ENCODE measurements around the gene SLC2A11.
A peak's percentile ranks its signal among the peaks of the same experiment; 100 is the strongest.

SLC2A11 gene

DNA sequence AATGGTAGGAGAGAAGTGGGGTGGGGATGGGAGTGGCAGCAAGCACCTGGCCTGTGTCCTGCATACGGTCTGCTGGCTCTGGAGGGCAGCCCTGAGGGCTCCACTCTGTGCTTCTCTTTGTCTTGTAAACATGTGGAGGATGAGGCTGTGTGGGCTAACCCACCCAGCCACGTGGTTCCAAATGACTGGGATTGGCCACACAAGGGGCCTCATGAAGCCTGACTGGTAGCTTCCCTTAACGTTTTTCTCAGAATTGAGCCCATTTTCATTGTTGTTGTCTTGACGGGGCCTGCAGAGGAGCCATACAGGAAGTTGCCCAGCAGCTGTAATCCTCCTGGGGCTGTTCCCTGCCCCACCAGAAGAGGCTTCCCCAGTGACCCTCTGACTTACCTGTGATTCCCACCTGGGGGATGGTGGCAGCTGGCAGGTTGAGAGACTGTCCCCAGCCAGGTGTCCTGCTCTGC, 36.9 kb upstream of the SLC2A11 start:
- no peak overlapping the region for H3K4me3 ChIP-seq (replicated peaks in 1 of 2; ENCODE audit: low read depth in 2 of 2, low read length in 2 of 2)
- TF ChIP-seq, protein P1, sequence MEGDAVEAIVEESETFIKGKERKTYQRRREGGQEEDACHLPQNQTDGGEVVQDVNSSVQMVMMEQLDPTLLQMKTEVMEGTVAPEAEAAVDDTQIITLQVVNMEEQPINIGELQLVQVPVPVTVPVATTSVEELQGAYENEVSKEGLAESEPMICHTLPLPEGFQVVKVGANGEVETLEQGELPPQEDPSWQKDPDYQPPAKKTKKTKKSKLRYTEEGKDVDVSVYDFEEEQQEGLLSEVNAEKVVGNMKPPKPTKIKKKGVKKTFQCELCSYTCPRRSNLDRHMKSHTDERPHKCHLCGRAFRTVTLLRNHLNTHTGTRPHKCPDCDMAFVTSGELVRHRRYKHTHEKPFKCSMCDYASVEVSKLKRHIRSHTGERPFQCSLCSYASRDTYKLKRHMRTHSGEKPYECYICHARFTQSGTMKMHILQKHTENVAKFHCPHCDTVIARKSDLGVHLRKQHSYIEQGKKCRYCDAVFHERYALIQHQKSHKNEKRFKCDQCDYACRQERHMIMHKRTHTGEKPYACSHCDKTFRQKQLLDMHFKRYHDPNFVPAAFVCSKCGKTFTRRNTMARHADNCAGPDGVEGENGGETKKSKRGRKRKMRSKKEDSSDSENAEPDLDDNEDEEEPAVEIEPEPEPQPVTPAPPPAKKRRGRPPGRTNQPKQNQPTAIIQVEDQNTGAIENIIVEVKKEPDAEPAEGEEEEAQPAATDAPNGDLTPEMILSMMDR (IDR thresholded peaks at IDR 0.05; ENCODE audit: low read depth, low read length), result no peak
- DNase-seq (ENCODE audit: low read depth in 2 of 2), result no peak

DNA sequence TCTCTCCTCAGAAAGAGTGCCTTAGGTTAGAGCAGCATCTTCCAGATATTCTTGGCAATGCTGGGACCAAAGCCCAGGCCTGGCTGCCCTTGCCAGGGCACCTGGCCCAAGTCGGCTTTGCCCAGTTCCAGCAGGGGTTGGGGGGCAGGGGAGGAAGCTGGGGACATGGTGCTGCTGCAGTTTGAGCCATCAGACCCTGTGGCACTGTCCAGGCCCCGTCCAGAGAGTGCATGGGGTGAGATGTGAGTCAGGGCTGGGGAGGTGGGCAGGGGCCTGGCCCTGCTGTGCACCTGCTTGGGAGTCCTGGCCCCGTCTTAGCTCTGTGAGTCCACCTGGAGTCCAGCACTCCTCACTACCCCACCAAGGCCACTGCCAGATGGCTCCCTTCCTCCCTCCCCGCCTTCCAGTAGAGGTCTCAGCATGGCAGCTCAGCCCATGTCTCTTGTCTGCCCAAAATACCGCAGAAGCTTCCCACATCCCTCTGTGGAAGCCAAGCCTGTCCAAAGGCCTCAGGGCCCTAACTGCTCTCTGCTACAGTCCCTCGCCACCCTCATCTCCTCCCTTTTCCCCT, 35.5 kb upstream of the SLC2A11 start:
- TF ChIP-seq, protein P1 (IDR thresholded peaks at IDR 0.05; ENCODE audit: low read depth, low read length), result no peak
- H3K4me3 ChIP-seq (replicated peaks in 1 of 2; ENCODE audit: low read depth in 2 of 2, low read length in 2 of 2), result no peak overlapping the region
- no peak for DNase-seq (ENCODE audit: low read depth in 2 of 2)

DNA sequence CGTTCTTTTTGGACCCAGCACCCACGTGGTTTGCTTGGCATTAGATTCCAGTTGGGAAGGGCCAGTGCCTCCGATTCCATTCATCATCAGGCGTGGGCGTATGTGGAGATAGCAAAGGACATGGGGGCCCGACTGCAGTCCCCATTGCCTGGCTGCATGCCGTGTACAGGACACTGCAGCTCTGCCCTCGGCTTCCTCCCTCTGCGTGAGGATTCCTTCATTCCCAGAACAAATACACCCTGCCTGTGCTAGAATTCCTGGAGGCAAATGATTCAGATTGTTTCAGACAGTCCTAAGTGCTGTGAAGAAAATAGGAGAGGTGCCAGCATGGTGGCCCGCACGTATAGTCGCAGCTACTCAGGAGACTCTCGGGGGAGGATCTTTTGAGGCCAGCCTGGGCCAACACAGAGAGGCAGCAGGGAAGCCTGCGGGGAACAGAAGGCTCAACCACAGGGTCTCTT, 34.3 kb upstream of the SLC2A11 start:
- H3K4me3 ChIP-seq (replicated peaks in 1 of 2; ENCODE audit: low read depth in 2 of 2, low read length in 2 of 2), result no peak overlapping the region
- TF ChIP-seq, protein P1 (IDR thresholded peaks at IDR 0.05; ENCODE audit: low read depth, low read length), result no peak
- peak in 1 of 2 donors; percentile 24 for DNase-seq (ENCODE audit: low read depth in 2 of 2)

DNA sequence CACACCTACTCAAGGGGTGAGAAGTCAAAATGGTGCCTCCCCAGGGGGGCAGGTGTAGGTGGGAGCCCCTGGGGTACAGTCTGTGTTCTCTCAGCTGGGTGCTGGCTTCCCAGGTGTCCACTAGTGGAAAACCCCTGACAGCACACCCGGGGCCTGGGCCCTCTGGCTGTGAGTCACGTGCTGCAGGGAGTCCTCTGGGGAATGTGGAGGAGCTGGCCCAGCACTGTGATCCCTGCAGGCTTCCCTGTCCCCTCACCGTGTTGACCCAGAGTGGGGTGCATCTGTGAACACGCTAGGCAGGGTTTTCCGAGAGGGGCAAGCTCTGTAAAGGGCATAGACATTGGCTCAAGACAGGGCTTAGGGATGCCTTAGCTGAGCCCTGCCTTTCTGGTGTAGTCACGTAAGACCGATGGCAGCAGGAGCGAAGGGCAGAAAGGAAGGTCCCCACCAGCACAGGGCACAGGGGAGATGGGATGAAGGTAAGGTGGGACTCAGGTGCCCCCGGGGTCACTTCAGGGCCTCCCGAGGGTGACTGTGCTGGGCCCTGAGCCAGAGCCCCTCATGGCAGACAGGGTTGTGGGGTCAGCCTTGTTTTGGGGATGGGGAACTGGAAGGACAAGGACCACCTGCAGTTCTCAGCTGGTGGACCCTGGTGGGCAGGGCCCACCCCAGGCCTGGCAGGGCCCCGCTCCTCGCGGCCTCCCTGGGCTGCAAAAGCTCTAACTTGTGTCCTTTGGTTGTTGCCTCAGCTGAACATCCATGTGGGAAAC, 33.0 kb upstream of the SLC2A11 start:
- H3K4me3 ChIP-seq (replicated peaks in 1 of 2; ENCODE audit: low read depth in 2 of 2, low read length in 2 of 2), result no peak overlapping the region
- TF ChIP-seq, protein P1 (IDR thresholded peaks at IDR 0.05; ENCODE audit: low read depth, low read length), result no peak
- no peak for DNase-seq (ENCODE audit: low read depth in 2 of 2)

DNA sequence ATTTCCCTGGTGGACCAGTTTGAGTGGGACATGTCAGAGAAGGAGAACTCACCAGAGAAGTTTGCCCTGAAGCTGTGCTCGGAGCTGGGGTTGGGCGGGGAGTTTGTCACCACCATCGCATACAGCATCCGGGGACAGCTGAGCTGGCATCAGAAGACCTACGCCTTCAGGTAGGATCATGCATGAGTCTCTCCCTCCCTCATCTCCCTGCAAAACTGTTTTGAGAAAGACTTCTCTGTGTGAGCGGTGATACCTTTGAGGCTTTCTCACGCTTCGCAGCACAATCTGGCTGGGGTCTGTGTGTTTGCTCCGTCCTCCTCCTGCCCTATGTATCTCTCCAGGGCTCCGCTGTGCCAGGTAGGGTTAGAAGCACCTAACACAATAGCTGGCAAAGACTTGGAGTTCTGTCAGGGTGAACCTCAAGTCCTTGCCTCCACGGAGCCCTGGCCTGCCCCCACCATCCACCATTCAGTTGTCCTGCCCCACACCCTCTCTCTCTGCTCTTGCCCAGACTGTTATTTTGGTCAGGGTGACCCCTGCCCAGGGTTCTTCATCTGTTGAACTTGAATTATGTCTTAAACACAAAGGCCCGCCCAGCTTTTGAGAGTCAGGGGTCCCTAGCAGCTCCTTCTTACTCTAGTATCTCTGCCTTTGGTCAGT, 32.3 kb upstream of the SLC2A11 start:
- TF ChIP-seq, protein P1 (IDR thresholded peaks at IDR 0.05; ENCODE audit: low read depth, low read length), result no peak
- DNase-seq (ENCODE audit: low read depth in 2 of 2), result no peak
- H3K4me3 ChIP-seq (replicated peaks in 1 of 2; ENCODE audit: low read depth in 2 of 2, low read length in 2 of 2), result no peak overlapping the region

DNA sequence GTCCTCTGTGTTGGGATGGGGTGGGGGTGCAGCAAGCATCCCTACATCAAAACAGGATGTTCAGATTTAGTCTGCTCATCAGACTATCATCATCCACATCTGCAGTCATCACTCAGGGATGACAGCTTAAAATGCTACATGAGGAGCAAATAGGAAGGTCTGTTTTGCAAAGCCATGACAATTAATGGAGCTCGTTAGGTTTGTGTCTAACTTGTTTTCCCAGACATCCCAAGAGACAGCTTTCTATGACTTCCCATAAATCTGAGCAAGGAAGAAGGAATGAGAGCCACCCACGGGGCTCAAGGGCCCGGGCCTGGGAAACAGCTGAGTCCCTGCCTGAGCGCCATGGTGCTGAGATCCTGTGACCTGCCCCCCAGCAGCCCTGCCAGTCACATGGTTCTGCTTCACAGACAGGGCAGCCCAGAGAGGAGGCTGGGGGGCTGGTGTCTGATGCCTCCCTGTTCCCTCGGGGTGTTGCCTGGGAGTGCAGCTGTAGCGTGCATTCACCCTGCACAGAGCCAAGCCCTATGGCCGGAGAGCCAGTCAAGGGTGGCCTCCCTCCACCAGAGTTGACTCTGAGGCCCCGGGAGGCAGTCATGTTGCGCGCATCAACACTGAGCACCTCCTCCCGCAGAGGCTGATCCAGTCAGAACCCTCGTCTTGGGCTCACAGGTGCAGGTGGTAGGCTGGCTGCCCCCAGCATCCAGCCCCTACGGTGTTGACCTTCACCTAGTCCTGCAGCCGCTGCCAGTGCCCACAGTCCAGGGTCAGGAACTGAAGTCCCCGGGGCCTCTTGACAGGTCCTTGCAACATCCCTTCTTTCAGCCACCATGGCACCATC, 30.9 kb upstream of the SLC2A11 start:
- H3K4me3 ChIP-seq (replicated peaks in 1 of 2; ENCODE audit: low read depth in 2 of 2, low read length in 2 of 2), result no peak overlapping the region
- DNase-seq (ENCODE audit: low read depth in 2 of 2), result peak; percentile 26 to 70
- TF ChIP-seq, protein P1 (IDR thresholded peaks at IDR 0.05; ENCODE audit: low read depth, low read length), result no peak
